H54 (cell line): Measurements from ENCODE around the gene LEF1.

ENCODE experiments used
- DNase-seq: peaks from one replicate; pipeline ENCODE4 v3.0.0; 2011; ENCODE audit warnings: low spot score, mixed read lengths; ENCODE audit not compliant: insufficient read length
- FAIRE-seq: peaks from 3 replicates; lab custom pipeline; 2011; peaks lifted over from hg19 to GRCh38; lab: Jason Lieb, UNC
- POLR2A ChIP-seq: IDR thresholded peaks from 2 replicates; pipeline ENCODE4 v1.6.1; 2011; ENCODE audit warnings: low read depth, mild to moderate bottlenecking, low read length

The LEF1 gene

GRCh38 chr4:108001540-108002135, 167.1 kb downstream of the LEF1 start:
- DNase-seq (no peak), FAIRE-seq (no peak)
- TF ChIP-seq POLR2A = no peak

DNA sequence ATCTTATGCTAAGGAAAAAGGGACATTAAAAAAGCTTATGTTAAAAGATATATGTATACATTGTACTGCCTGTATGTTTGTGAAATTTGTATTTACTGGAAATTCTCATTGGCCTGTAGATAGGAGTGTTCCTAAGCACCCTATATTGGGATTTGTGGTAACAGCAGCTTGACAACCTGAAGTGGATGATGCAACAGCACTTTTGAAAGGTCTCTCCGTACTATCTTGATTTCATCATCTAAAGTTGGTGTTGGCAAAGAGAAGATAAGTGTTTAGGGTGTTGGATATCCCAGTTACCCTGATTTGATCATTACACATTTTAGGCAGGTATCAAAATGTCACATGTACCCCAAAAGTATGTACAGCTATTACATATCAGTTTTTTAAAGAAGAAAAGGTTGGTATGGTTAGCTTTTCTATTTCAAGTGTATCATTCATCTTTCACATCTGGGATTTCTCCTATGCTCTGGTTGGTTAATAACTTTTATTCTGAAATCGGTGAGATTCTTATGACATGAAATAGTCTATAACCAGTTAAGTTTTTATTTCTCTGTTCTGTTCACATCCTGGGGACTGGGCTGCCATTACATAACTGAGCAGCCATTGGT, 168.7 kb downstream of the LEF1 start:
- no peak for TF ChIP-seq POLR2A
- no peak for DNase-seq
- no peak for FAIRE-seq

DNA sequence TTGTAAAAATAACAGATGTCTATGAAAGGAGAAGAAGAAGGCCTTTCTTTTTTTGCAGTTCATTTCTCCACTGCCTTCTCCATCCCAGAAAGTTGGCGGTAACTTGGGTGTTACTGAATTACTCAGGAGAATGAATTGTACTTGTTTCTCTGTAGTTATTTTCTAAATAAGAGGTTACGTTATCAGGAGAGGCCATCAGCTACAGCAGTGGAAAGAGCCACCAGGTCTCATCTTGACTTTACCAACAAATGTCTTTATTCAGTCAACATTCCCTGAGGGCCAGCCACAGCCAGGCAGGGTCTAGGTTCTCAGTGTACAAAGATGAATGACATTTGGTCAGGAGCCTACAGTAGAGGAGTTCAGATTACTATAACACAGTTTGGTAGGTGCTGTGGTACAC, 170.9 kb downstream of the LEF1 start:
- DNase-seq = no peak
- FAIRE-seq = no peak
- TF ChIP-seq POLR2A = no peak
